ENCODE data around the gene EXOC2. TPM values are rescaled to one million over a fixed set of nuclear protein-coding genes. Genes with fewer than 3 reads are reported as not detected.

EXOC2 gene
- total RNA-seq, 1 donor from 2014 or later = 44.4 TPM

GRCh38 chr6:642805-643204 lies 50.1 kb downstream of the EXOC2 start:
- Mint-ChIP-seq H3K36me3 (ENCODE audit: low read depth, unreplicated experiment) (peaks cover 9% of the 10 kb centered on the region), H3K4me3 (ENCODE audit: unreplicated experiment) (no peak overlapping the region), H3K9me3 (ENCODE audit: unreplicated experiment) (peaks cover 13% of the 10 kb centered on the region), H3K27me3 (ENCODE audit: low read depth, unreplicated experiment) (no peaks in the 10 kb centered on the region), H3K4me1 (ENCODE audit: low read depth, unreplicated experiment) (peaks cover 12% of the 10 kb centered on the region), H3K27ac (ENCODE audit: unreplicated experiment) (no peak overlapping the region)
- no peak overlapping the region for H3K9ac ChIP-seq (ENCODE audit: low read length)
- H2AFZ ChIP-seq (ENCODE audit: low read depth, low read length) = no peak overlapping the region
- H3K4me1 ChIP-seq (ENCODE audit: insufficient read depth, low read length) = no peaks in the 10 kb centered on the region
- no peaks in the 10 kb centered on the region for H3K27me3 ChIP-seq (ENCODE audit: insufficient read depth, low read length)
- H3K27ac ChIP-seq (ENCODE audit: low read depth, low read length) = no peak overlapping the region
- no peak overlapping the region for H3K4me2 ChIP-seq (ENCODE audit: low read length)
- H3K79me2 ChIP-seq (ENCODE audit: insufficient read depth, low read length) = peaks cover 39% of the 10 kb centered on the region
- no peak overlapping the region for H3K4me3 ChIP-seq (ENCODE audit: insufficient read depth, low read depth, low read length)
- no peaks in the 10 kb centered on the region for H3K36me3 ChIP-seq (ENCODE audit: insufficient read depth, low read length)
- FAIRE-seq = no peak
- DNase-seq (ENCODE audit: low read depth) = no peak
- TF ChIP-seq CTCF (IDR thresholded peaks at IDR 0.05; ENCODE audit: insufficient read depth, low read depth, low read length) (no peak), EZH2 (IDR thresholded peaks at IDR 0.05; ENCODE audit: insufficient read depth, low read length) (no peak)
- H3K9me3 ChIP-seq (ENCODE audit: insufficient read depth, low read depth, low read length) = no peaks in the 10 kb centered on the region
- H4K20me1 ChIP-seq (ENCODE audit: insufficient read depth, low read length) = peaks cover 31% of the 10 kb centered on the region

GRCh38 chr6:641225-641985 lies 51.5 kb downstream of the EXOC2 start:
- peaks cover 13% of the 10 kb centered on the region for H3K9me3 Mint-ChIP-seq (ENCODE audit: unreplicated experiment)
- H3K4me3 Mint-ChIP-seq (ENCODE audit: unreplicated experiment) = no peak overlapping the region
- H3K36me3 Mint-ChIP-seq (ENCODE audit: low read depth, unreplicated experiment) = peaks cover 12% of the 10 kb centered on the region
- DNase-seq (ENCODE audit: low read depth) (no peak), FAIRE-seq (no peak)
- H3K4me3 ChIP-seq (ENCODE audit: insufficient read depth, low read depth, low read length) = no peak overlapping the region
- H4K20me1 ChIP-seq (ENCODE audit: insufficient read depth, low read length) = peaks cover 26% of the 10 kb centered on the region
- H3K27ac ChIP-seq (ENCODE audit: low read depth, low read length) = no peak overlapping the region
- no peak overlapping the region for H3K27ac Mint-ChIP-seq (ENCODE audit: unreplicated experiment)
- peaks cover 8% of the 10 kb centered on the region for H3K4me1 Mint-ChIP-seq (ENCODE audit: low read depth, unreplicated experiment)
- no peaks in the 10 kb centered on the region for H3K27me3 Mint-ChIP-seq (ENCODE audit: low read depth, unreplicated experiment)
- TF ChIP-seq EZH2 (IDR thresholded peaks at IDR 0.05; ENCODE audit: insufficient read depth, low read length) (no peak), CTCF (IDR thresholded peaks at IDR 0.05; ENCODE audit: insufficient read depth, low read depth, low read length) (no peak)
- peaks cover 29% of the 10 kb centered on the region for H3K79me2 ChIP-seq (ENCODE audit: insufficient read depth, low read length)
- H3K4me1 ChIP-seq (ENCODE audit: insufficient read depth, low read length) = no peaks in the 10 kb centered on the region
- no peaks in the 10 kb centered on the region for H3K27me3 ChIP-seq (ENCODE audit: insufficient read depth, low read length)
- no peaks in the 10 kb centered on the region for H3K9me3 ChIP-seq (ENCODE audit: insufficient read depth, low read depth, low read length)
- no peak overlapping the region for H3K4me2 ChIP-seq (ENCODE audit: low read length)
- H3K36me3 ChIP-seq (ENCODE audit: insufficient read depth, low read length) = no peaks in the 10 kb centered on the region
- H3K9ac ChIP-seq (ENCODE audit: low read length) = no peak overlapping the region
- no peak overlapping the region for H2AFZ ChIP-seq (ENCODE audit: low read depth, low read length)

- TF ChIP-seq CTCF (IDR thresholded peaks at IDR 0.05; ENCODE audit: insufficient read depth, low read depth, low read length) = no peak
- TF ChIP-seq EZH2 (IDR thresholded peaks at IDR 0.05; ENCODE audit: insufficient read depth, low read length) = no peak
- H3K4me1 Mint-ChIP-seq (ENCODE audit: low read depth, unreplicated experiment) = no peaks in the 10 kb centered on the region
- Histone ChIP-seq H3K27ac (ENCODE audit: low read depth, low read length) (no peak overlapping the region), H3K9ac (ENCODE audit: low read length) (no peak overlapping the region), H3K79me2 (ENCODE audit: insufficient read depth, low read length) (peaks cover 6% of the 10 kb centered on the region), H2AFZ (ENCODE audit: low read depth, low read length) (no peak overlapping the region), H3K27me3 (ENCODE audit: insufficient read depth, low read length) (no peaks in the 10 kb centered on the region), H3K9me3 (ENCODE audit: insufficient read depth, low read depth, low read length) (no peaks in the 10 kb centered on the region), H3K36me3 (ENCODE audit: insufficient read depth, low read length) (no peaks in the 10 kb centered on the region), H3K4me1 (ENCODE audit: insufficient read depth, low read length) (no peaks in the 10 kb centered on the region), H4K20me1 (ENCODE audit: insufficient read depth, low read length) (peaks cover 19% of the 10 kb centered on the region), H3K4me2 (ENCODE audit: low read length) (no peak overlapping the region), H3K4me3 (ENCODE audit: insufficient read depth, low read depth, low read length) (no peak overlapping the region)
- peaks cover 7% of the 10 kb centered on the region for H3K36me3 Mint-ChIP-seq (ENCODE audit: low read depth, unreplicated experiment)
- no peak for DNase-seq (ENCODE audit: low read depth)
- H3K27me3 Mint-ChIP-seq (ENCODE audit: low read depth, unreplicated experiment) = no peaks in the 10 kb centered on the region
- peaks cover 7% of the 10 kb centered on the region for H3K9me3 Mint-ChIP-seq (ENCODE audit: unreplicated experiment)
- H3K27ac Mint-ChIP-seq (ENCODE audit: unreplicated experiment) = no peak overlapping the region
- H3K4me3 Mint-ChIP-seq (ENCODE audit: unreplicated experiment) = no peak overlapping the region
- no peak for FAIRE-seq
These were observed 56.5 kb downstream of the EXOC2 start for GRCh38 chr6:636488-636887.
